Pulmonary artery endothelial cell (primary cell): ENCODE data around the gene PLSCR3. TPM values are rescaled to one million over a fixed set of nuclear protein-coding genes. Genes with fewer than 3 reads are reported as not detected.

Experiments
- DNase-seq: peaks from one replicate; pipeline ENCODE4 v3.0.0-alpha.2; 2011; ENCODE audit warnings: low read depth, low spot score
- total RNA-seq: library from RNA; depleted of rRNA; stranded (reverse); fragments of >200 nt; gene quantifications from 2 replicates; pipeline ENCODE4 v1.2.3, GENCODE V29; 2014

Gene PLSCR3
- total RNA-seq, 1 donor from 2014 or later = 17.5 TPM

DNA sequence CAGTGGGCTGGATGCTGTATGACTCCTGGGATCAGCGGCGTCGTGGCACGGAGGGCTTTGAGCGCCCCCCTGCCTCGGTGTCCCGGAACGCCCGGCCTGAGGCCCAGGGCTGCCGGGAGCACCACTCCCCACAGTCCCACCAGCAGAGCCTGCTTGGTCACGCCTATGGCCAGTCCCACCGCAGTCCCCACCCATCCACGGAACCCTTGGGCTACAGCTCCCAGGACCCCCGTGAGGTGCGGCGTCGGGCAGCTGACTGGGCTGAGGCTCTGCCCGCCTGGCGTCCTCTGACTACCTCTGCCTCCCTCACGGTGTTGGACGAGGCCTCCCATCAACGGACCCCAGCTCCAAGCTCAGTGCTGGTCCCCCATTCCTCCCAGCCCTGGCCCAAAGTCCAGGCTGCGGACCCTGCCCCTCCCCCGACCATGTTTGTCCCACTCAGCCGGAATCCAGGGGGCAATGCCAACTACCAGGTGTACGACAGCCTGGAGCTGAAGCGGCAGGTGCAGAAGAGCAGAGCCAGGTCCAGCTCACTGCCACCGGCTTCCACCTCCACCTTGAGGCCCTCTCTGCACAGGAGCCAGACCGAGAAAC lies 32.7 kb upstream of the PLSCR3 start:
- no peak for DNase-seq

DNA sequence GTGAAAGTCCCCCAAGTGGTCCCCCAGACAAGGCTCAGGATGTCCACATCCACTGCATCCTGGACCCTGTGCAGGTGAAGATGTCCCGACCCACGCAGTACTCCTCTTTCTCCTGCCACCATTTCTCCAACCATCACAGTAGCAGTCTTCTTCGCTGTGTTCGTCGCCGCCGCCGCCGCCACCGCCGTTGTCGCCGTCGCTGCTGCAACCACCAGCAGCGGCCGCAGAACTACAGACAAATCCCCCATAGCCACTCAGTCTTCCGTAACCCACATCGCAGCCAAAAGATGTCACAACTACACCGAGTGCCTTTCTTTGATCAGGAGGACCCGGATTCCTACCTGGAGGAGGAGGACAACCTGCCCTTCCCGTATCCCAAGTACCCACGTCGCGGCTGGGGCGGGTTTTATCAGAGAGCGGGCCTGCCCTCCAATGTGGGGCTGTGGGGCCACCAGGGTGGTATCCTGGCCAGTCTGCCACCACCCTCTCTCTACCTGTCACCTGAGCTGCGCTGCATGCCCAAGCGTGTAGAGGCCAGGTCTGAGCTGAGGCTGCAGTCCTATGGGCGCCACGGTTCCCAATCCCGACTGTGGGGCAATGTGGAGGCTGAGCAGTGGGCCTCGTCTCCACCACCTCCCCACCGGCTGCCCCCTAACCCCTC lies 32.0 kb upstream of the PLSCR3 start:
- no peak for DNase-seq

GRCh38 chr17:7425756-7426155 lies 31.4 kb upstream of the PLSCR3 start:
- no peak for DNase-seq

- no peak for DNase-seq
Measured at GRCh38 chr17:7425316-7425715, 31.0 kb upstream of the PLSCR3 start, which contains the start of gene SPEM2. Gene SPEM2 (plus strand): TSS chr17:7425616. CDS start chr17:7425689, 73 bp downstream.

GRCh38 chr17:7423679-7424078 lies 29.4 kb upstream of the PLSCR3 start:
- DNase-seq = no peak

- DNase-seq = no peak
Measured at GRCh38 chr17:7421186-7421585, 26.9 kb upstream of the PLSCR3 start.

GRCh38 chr17:7419819-7420610 lies 25.7 kb upstream of the PLSCR3 start, which contains the start of gene SPEM1:
Gene SPEM1 (plus strand): TSS chr17:7420324. CDS start chr17:7420385, 61 bp downstream.
- DNase-seq = no peak

DNA sequence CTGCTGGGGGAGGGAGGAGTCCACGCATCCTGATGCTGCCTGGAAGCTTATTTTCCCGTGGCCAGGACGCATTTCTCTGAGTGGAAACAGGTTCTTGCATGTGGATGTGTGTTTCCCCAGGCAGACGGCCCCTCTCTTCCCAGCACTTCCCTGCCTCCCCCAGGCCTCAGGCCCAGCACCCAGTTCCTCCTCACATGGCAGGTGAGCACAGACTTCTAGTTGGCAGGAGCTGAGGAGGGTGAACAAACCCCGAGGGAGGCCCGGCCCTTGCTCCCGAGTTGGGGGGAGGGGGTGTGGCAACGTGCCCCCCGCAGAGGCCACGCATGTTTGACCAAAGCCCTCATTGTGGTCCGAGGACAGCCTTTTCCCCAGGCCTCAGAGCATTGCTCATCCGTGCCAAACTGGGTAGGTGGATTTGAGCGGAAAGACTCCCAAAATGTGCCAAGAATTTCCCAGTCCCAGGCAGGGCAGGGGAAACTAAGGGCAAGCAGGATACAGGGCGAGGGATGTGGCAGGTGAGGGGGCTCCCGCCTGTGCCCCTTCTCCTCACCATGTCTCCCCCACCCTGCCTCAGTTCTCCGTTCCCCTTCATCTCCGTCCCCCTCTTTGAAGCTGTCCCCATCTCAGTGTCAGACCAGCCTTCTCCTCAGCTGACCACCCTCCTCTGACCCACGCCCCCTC lies 24.3 kb upstream of the PLSCR3 start:
- no peak for DNase-seq

- DNase-seq = no peak
Measured at GRCh38 chr17:7417056-7417655, 22.8 kb upstream of the PLSCR3 start.

- no peak for DNase-seq
Measured at GRCh38 chr17:7416323-7416722, 22.0 kb upstream of the PLSCR3 start.

DNA sequence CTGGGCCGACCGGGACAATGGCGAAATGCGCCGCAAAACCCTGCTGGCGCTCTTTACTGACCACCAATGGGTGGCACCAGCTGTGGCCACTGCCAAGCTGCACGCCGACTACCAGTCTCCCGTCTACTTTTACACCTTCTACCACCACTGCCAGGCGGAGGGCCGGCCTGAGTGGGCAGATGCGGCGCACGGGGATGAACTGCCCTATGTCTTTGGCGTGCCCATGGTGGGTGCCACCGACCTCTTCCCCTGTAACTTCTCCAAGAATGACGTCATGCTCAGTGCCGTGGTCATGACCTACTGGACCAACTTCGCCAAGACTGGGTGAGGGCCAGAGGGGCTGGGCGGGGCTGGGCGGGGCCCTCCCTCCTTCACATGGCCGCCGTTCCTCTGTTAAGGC lies 21.5 kb upstream of the PLSCR3 start:
- no peak for DNase-seq

DNA sequence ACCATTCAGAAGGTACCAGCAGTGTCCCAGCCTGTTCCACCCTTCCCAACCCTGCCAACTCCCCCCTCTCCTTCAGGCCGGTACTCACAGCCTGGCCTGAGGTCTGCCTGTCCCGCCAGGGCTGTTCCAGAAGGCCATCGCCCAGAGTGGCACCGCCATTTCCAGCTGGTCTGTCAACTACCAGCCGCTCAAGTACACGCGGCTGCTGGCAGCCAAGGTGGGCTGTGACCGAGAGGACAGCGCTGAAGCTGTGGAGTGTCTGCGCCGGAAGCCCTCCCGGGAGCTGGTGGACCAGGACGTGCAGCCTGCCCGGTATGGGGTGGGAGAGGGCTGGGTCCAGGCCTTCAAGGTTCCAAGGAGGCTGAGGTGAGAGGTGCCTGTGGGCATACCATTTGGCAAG lies 20.5 kb upstream of the PLSCR3 start:
- no peak for DNase-seq

- no peak for DNase-seq
Measured at GRCh38 chr17:7413346-7413985, 19.1 kb upstream of the PLSCR3 start.

DNA sequence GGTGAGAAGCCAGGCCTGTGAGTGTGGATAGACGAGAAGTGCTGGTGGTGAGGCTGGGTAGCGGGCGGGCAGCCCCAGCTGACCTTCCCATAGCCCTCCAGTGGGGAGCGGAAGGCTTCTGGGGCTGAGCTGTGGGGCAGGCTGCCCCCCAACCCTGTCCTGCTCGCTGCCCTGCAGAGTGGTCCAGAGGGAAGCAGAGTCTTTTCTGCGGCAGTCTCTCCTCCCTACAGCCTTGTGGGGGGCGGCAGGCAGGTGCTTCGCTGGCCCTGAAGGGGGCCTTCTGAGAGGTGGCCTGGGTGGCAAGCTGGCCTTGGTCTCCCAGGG lies 17.1 kb upstream of the PLSCR3 start:
- no peak for DNase-seq

DNA sequence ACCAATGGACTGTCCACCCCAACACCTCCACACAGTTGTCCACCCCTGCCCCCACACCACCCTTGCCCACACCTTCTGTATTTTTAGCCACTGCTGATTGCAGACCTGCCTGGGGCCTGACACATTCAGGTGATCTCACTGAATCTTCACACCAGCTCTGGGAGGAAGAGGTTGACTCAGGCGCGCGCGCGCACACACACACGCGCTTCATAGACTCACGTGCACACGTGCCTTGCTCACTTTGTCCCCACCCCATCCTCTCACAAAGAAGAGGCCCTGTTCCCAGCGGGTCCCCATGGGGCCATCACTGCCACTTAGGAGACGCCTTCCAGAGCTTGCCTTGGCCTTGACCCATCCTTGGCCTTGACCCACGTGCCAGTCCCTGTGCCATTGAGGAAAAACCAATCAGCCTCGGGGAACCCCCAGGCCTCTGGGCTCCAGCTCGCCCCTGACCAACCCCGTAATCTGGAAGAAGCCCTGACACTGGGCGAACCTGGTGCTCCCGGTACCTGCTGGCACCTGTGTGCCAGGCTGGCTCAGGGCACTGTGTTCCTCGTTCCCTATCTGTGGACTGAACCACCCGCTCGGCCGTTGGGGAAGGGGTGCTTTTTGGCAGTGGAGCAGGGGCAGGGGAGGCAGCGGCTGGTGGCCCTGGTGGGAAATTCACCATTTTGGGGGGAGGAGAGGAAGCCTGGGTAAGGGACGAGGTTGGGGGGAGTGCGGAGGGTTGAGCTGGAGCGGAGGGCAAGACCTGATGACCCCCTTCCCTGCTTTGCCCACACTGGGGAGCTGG lies 16.5 kb upstream of the PLSCR3 start:
- no peak for DNase-seq

DNA sequence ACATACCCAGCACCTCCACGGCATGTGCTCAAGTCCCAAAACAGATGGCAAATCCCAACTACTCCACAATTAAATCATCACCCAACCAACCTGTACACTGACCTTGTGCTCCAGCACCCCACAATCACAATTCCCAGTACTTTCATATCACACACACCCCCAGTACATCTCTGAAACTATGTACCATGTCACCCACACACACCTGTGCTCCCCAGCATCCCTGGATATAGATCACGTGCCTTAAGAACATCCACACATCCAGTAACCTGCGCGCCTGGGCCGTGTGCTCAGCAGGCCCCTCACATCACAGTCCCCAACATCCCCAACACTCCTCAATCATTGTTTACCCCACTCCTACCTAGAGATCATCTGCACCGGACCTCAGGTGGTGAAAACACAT lies 15.4 kb upstream of the PLSCR3 start:
- no peak for DNase-seq

GRCh38 chr17:7408863-7409262 lies 14.5 kb upstream of the PLSCR3 start:
- DNase-seq = no peak

- no peak for DNase-seq
Measured at GRCh38 chr17:7408252-7408727, 14.0 kb upstream of the PLSCR3 start.

DNA sequence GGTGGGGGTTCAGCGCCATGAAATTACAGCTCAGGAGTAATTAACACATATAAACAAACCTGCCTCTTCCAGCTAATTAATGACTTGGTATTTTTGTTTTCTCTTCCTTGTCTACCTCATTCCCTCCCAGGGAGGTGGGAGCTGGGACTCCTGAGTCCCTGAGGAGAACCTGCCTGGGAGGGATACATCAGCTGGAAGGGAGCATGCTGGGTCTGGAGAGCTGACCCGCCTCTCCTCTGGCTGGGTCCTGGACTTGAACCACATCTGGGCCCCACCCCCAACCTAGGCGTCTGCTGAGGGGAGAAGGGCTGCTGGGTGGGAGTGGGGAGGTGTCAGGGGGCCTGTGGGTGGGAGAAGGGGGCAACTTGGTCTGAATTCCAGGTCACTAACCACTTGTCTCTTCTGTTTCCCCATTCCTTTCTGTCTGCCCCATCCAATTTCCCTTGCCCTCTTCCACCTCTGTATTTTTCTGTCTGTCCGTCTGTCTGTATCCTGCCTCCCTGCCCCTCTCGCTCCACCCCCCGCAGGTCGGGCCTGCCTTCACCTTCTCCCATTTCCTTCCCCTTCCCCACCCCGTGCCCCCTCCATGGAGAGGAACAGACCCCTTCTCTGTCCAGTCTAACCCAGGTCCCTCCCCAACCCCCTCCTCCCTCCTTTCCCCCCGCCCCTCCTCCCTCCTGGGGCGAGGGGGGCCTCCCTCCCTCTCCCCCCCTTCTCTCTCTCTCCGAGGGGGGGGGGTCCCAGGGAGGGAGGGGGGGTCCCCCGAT lies 13.3 kb upstream of the PLSCR3 start, which contains the start of gene NLGN2:
TSS of gene NLGN2 (plus strand) at position 361 of the 767 bp plus-strand sequence. CDS start 411 bp downstream, outside the sequence.
- no peak for DNase-seq
